ENCODE results near the gene DGKI.

The DGKI gene

GRCh38 chr7:137791930-137792329 is 54.8 kb downstream of the DGKI start:
- H3K27ac ChIP-seq (ENCODE audit: low read length) = no peak overlapping the region
- H3K4me1 ChIP-seq (ENCODE audit: low read length) = peaks cover under 1% of the 10 kb centered on the region; the same call in 1 of the 2 replicates
- H3K9me3 ChIP-seq (ENCODE audit: insufficient read depth, low read length) = peaks cover 14% of the 10 kb centered on the region; the same call in 1 of the 2 replicates
- no peak overlapping the region for H3K4me3 ChIP-seq (ENCODE audit: low read length)
- no peaks in the 10 kb centered on the region for H3K27me3 ChIP-seq (ENCODE audit: low read depth, low read length)
- peaks cover 23% of the 10 kb centered on the region for H3K36me3 ChIP-seq (replicated peaks; ENCODE audit: low read depth, low read length)
- H3K9ac ChIP-seq (ENCODE audit: low read length) = no peak overlapping the region
- H4K20me1 ChIP-seq (ENCODE audit: insufficient read depth, low read length) = no peaks in the 10 kb centered on the region
- no peak overlapping the region for H3K4me2 ChIP-seq (ENCODE audit: low read length)
- no peak overlapping the region for H2AFZ ChIP-seq (ENCODE audit: low read depth, low read length)
- no peaks in the 10 kb centered on the region for H3K79me2 ChIP-seq (ENCODE audit: low read length)
- TF ChIP-seq EZH2phosphoT487 (IDR thresholded peaks at IDR 0.05; ENCODE audit: low read depth) (no peak), CTCF (IDR thresholded peaks at IDR 0.05; ENCODE audit: low read depth, low read length) (no peak)

- Histone ChIP-seq H3K27ac (ENCODE audit: low read length) (no peak overlapping the region), H3K4me1 (ENCODE audit: low read length) (no peaks in the 10 kb centered on the region), H3K79me2 (ENCODE audit: low read length) (no peaks in the 10 kb centered on the region), H2AFZ (ENCODE audit: low read depth, low read length) (no peak overlapping the region), H3K9me3 (ENCODE audit: insufficient read depth, low read length) (peaks cover 13% of the 10 kb centered on the region; the same call in 1 of the 2 replicates), H4K20me1 (ENCODE audit: insufficient read depth, low read length) (no peaks in the 10 kb centered on the region), H3K4me3 (ENCODE audit: low read length) (no peak overlapping the region), H3K36me3 (replicated peaks; ENCODE audit: low read depth, low read length) (peaks cover 15% of the 10 kb centered on the region), H3K4me2 (ENCODE audit: low read length) (no peak overlapping the region), H3K9ac (ENCODE audit: low read length) (no peak overlapping the region), H3K27me3 (ENCODE audit: low read depth, low read length) (no peaks in the 10 kb centered on the region)
- no peak for TF ChIP-seq EZH2phosphoT487 (IDR thresholded peaks at IDR 0.05; ENCODE audit: low read depth)
- TF ChIP-seq CTCF (IDR thresholded peaks at IDR 0.05; ENCODE audit: low read depth, low read length) = no peak
Observed at GRCh38 chr7:137790828-137791227, 55.9 kb downstream of the DGKI start.

GRCh38 chr7:137789215-137789882 is 57.4 kb downstream of the DGKI start:
- no peaks in the 10 kb centered on the region for H4K20me1 ChIP-seq (ENCODE audit: insufficient read depth, low read length)
- H2AFZ ChIP-seq (ENCODE audit: low read depth, low read length) = no peak overlapping the region
- no peaks in the 10 kb centered on the region for H3K4me1 ChIP-seq (ENCODE audit: low read length)
- peaks cover 2% of the 10 kb centered on the region for H3K36me3 ChIP-seq (replicated peaks; ENCODE audit: low read depth, low read length)
- H3K4me2 ChIP-seq (ENCODE audit: low read length) = no peak overlapping the region
- H3K4me3 ChIP-seq (ENCODE audit: low read length) = no peak overlapping the region
- H3K27ac ChIP-seq (ENCODE audit: low read length) = no peak overlapping the region
- H3K79me2 ChIP-seq (ENCODE audit: low read length) = no peaks in the 10 kb centered on the region
- H3K9me3 ChIP-seq (ENCODE audit: insufficient read depth, low read length) = 0 out of 2 replicates have a peak, but pooled peaks cover 6% of the 10 kb centered on the region
- no peaks in the 10 kb centered on the region for H3K27me3 ChIP-seq (ENCODE audit: low read depth, low read length)
- no peak for TF ChIP-seq EZH2phosphoT487 (IDR thresholded peaks at IDR 0.05; ENCODE audit: low read depth)
- no peak overlapping the region for H3K9ac ChIP-seq (ENCODE audit: low read length)

GRCh38 chr7:137787301-137787976 is 59.3 kb downstream of the DGKI start:
- no peak for TF ChIP-seq EZH2phosphoT487 (IDR thresholded peaks at IDR 0.05; ENCODE audit: low read depth)
- Histone ChIP-seq H3K4me3 (ENCODE audit: low read length) (no peak overlapping the region), H3K27me3 (ENCODE audit: low read depth, low read length) (no peaks in the 10 kb centered on the region), H4K20me1 (ENCODE audit: insufficient read depth, low read length) (no peaks in the 10 kb centered on the region), H3K36me3 (replicated peaks; ENCODE audit: low read depth, low read length) (no peaks in the 10 kb centered on the region), H3K4me1 (ENCODE audit: low read length) (no peaks in the 10 kb centered on the region), H3K79me2 (ENCODE audit: low read length) (no peaks in the 10 kb centered on the region), H3K9me3 (ENCODE audit: insufficient read depth, low read length) (0 out of 2 replicates have a peak, but pooled peaks cover 6% of the 10 kb centered on the region), H3K27ac (ENCODE audit: low read length) (no peak overlapping the region), H3K4me2 (ENCODE audit: low read length) (no peak overlapping the region), H3K9ac (ENCODE audit: low read length) (no peak overlapping the region), H2AFZ (ENCODE audit: low read depth, low read length) (no peak overlapping the region)

- Histone ChIP-seq H3K9ac (ENCODE audit: low read length) (no peak overlapping the region), H3K4me2 (ENCODE audit: low read length) (no peak overlapping the region), H3K27ac (ENCODE audit: low read length) (no peak overlapping the region), H3K4me1 (ENCODE audit: low read length) (peaks cover 11% of the 10 kb centered on the region), H3K9me3 (ENCODE audit: insufficient read depth, low read length) (no peaks in the 10 kb centered on the region), H3K36me3 (replicated peaks; ENCODE audit: low read depth, low read length) (no peaks in the 10 kb centered on the region), H2AFZ (ENCODE audit: low read depth, low read length) (no peak overlapping the region), H3K79me2 (ENCODE audit: low read length) (no peaks in the 10 kb centered on the region), H3K4me3 (ENCODE audit: low read length) (no peak overlapping the region), H4K20me1 (ENCODE audit: insufficient read depth, low read length) (no peaks in the 10 kb centered on the region), H3K27me3 (ENCODE audit: low read depth, low read length) (no peaks in the 10 kb centered on the region)
- TF ChIP-seq CTCF (IDR thresholded peaks at IDR 0.05; ENCODE audit: low read depth, low read length) = no peak
- no peak for TF ChIP-seq EZH2phosphoT487 (IDR thresholded peaks at IDR 0.05; ENCODE audit: low read depth)
Observed at GRCh38 chr7:137778511-137778910, 68.3 kb downstream of the DGKI start.
